Right lobe of liver (tissue), 4 donors: ENCODE data around the gene CLIP2.

Source experiments
- POLR2A ChIP-seq: fragments of 450-650 bp; IDR thresholded peaks from one replicate; pipeline ENCODE4 v1.6.1; 2017; ENCODE audit warnings: antibody characterized with exemption, mild to moderate bottlenecking
- TF ChIP-seq, protein P1 (sequence below), 4 donors: fragments of 200-600 bp in 3 of 4; fragments of 450-650 bp in 1 of 4; IDR thresholded peaks; one replicate each; pipeline versions ENCODE4 v1.5.1 to v1.8.0; 2016 to 2022; ENCODE audit warnings: antibody characterized with exemption in 4 of 4, mild to moderate bottlenecking in 2 of 4
- donor health status: DM: no; HTN: no; CAD: no.
- donor health status: DM: no; HTN: no; CAD: no.
- donor health status: DM: no; HTN: yes; CAD: no.

DNA sequence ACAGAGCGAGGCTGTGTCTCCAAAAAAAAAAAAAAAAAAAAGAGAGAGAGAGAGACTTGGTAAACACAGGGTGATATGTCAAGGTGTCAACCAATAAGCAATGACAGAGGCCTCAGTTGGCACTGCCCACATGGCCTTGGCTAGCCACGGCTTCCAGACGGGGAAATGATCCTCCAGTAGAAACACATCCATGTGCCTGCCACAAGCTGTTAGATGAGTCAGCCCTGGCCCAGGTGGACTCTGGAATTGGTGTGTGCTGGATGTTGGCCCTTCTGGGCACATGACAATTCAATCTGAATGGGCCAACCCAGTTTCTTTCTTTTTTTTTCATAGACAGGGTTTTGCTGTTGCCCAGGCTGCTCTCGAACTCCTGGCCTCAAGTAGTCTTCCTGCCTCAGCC, 48.7 kb upstream of the CLIP2 start:
- TF ChIP-seq, protein P1, sequence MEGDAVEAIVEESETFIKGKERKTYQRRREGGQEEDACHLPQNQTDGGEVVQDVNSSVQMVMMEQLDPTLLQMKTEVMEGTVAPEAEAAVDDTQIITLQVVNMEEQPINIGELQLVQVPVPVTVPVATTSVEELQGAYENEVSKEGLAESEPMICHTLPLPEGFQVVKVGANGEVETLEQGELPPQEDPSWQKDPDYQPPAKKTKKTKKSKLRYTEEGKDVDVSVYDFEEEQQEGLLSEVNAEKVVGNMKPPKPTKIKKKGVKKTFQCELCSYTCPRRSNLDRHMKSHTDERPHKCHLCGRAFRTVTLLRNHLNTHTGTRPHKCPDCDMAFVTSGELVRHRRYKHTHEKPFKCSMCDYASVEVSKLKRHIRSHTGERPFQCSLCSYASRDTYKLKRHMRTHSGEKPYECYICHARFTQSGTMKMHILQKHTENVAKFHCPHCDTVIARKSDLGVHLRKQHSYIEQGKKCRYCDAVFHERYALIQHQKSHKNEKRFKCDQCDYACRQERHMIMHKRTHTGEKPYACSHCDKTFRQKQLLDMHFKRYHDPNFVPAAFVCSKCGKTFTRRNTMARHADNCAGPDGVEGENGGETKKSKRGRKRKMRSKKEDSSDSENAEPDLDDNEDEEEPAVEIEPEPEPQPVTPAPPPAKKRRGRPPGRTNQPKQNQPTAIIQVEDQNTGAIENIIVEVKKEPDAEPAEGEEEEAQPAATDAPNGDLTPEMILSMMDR (IDR thresholded peaks at IDR 0.05) = no peak
- TF ChIP-seq POLR2A = no peak
